ENCODE data around the gene CAPN5. TPM values are rescaled to one million over a fixed set of nuclear protein-coding genes. Genes with fewer than 3 reads are reported as not detected.
A peak's percentile ranks its signal among the peaks of the same experiment; 100 is the strongest.

The CAPN5 gene
- total and polyA plus RNA-seq, 2 experiments from 2014 or later: 10.2 to 32.2 TPM

GRCh38 chr11:77074205-77074604 lies 7.4 kb downstream of the CAPN5 start:
- no peaks in the 10 kb centered on the region for H3K4me1 ChIP-seq (ENCODE audit: insufficient read depth)
- TF ChIP-seq ETS1 (IDR thresholded peaks at IDR 0.05) (no peak), ZNF331 (CRISPR knock-in tag; IDR thresholded peaks at IDR 0.05; ENCODE audit: low read depth) (no peak)
- peaks cover 15% of the 10 kb centered on the region for H3K27me3 Mint-ChIP-seq (ENCODE audit: insufficient read depth, low read depth, poor library complexity)
- no peaks in the 10 kb centered on the region for H4K20me1 ChIP-seq (replicated peaks; ENCODE audit: insufficient read depth)
- no peak overlapping the region for H2AFZ ChIP-seq
- H3K27ac Mint-ChIP-seq: no peak overlapping the region
- H3K4me1 Mint-ChIP-seq: peaks cover 5% of the 10 kb centered on the region
- peaks cover 5% of the 10 kb centered on the region; the same call in 1 of the 2 replicates for H3K36me3 ChIP-seq (ENCODE audit: insufficient read depth)
- H3K36me3 Mint-ChIP-seq (ENCODE audit: low read depth): no peaks in the 10 kb centered on the region; the same call in 2 of the 3 replicates
- no peaks in the 10 kb centered on the region; the same call in 2 of the 3 replicates for H3K9me3 Mint-ChIP-seq
- H3K27ac ChIP-seq (ENCODE audit: low read depth): no peak overlapping the region
- peaks cover 7% of the 10 kb centered on the region; the same call in 1 of the 2 replicates for H3K79me2 ChIP-seq (replicated peaks; ENCODE audit: insufficient read depth)
- no peaks in the 10 kb centered on the region for H3F3A ChIP-seq (replicated peaks; ENCODE audit: low read depth)
- no peak overlapping the region for H3K4me3 Mint-ChIP-seq
- no peak overlapping the region for H3K4me2 ChIP-seq
- no peaks in the 10 kb centered on the region for H3K9me2 ChIP-seq (ENCODE audit: insufficient read depth)
- no peak for DNase-seq (ENCODE audit: low spot score)
- H3K27me3 ChIP-seq (ENCODE audit: insufficient read depth): no peaks in the 10 kb centered on the region
- H3K4me3 ChIP-seq: no peak overlapping the region
- ATAC-seq: peak; percentile 19; the same call in 1 of the 3 replicates

- Histone ChIP-seq H3F3A (replicated peaks; ENCODE audit: low read depth) (no peaks in the 10 kb centered on the region), H3K79me2 (replicated peaks; ENCODE audit: insufficient read depth) (peaks cover 12% of the 10 kb centered on the region; the same call in 1 of the 2 replicates), H3K4me1 (ENCODE audit: insufficient read depth) (no peaks in the 10 kb centered on the region), H3K27ac (ENCODE audit: low read depth) (no peak overlapping the region), H3K4me2 (no peak overlapping the region), H2AFZ (no peak overlapping the region), H3K9me2 (ENCODE audit: insufficient read depth) (no peaks in the 10 kb centered on the region), H4K20me1 (replicated peaks; ENCODE audit: insufficient read depth) (no peaks in the 10 kb centered on the region), H3K36me3 (ENCODE audit: insufficient read depth) (peaks cover 5% of the 10 kb centered on the region; the same call in 1 of the 2 replicates), H3K4me3 (no peak overlapping the region), H3K27me3 (ENCODE audit: insufficient read depth) (no peaks in the 10 kb centered on the region)
- Mint-ChIP-seq H3K36me3 (ENCODE audit: low read depth) (no peaks in the 10 kb centered on the region; the same call in 2 of the 3 replicates), H3K27ac (no peak overlapping the region), H3K9me3 (no peaks in the 10 kb centered on the region; the same call in 2 of the 3 replicates), H3K4me3 (no peak overlapping the region), H3K4me1 (peaks cover 5% of the 10 kb centered on the region), H3K27me3 (ENCODE audit: insufficient read depth, low read depth, poor library complexity) (peaks cover 15% of the 10 kb centered on the region)
- ATAC-seq (no peak), DNase-seq (ENCODE audit: low spot score) (no peak)
- no peak for TF ChIP-seq CREB1 (CRISPR knock-in tag; IDR thresholded peaks at IDR 0.05; ENCODE audit: low read depth)
- TF ChIP-seq ZNF331 (CRISPR knock-in tag; IDR thresholded peaks at IDR 0.05; ENCODE audit: low read depth): no peak
- no peak for TF ChIP-seq POLR2AphosphoS5 (IDR thresholded peaks at IDR 0.05; ENCODE audit: low read depth)
- TF ChIP-seq EZH2phosphoT487 (IDR thresholded peaks at IDR 0.05; ENCODE audit: unreplicated experiment): no peak
- no peak for TF ChIP-seq EZH2 (IDR thresholded peaks at IDR 0.05; ENCODE audit: low read depth, unreplicated experiment)
- no peak for TF ChIP-seq STAT1 (IDR thresholded peaks at IDR 0.05; ENCODE audit: unreplicated experiment)
- TF ChIP-seq NANOG (IDR thresholded peaks at IDR 0.05; ENCODE audit: borderline replicate concordance): no peak
- no peak for TF ChIP-seq ETS1 (IDR thresholded peaks at IDR 0.05)
- no peak for TF ChIP-seq CTCF (conservative IDR thresholded peaks at IDR 0.05; ENCODE audit: low read depth in 2 of 2)
- TF ChIP-seq REST (IDR thresholded peaks at IDR 0.05; ENCODE audit: unreplicated experiment): no peak
Observed at GRCh38 chr11:77074626-77075221, 8.0 kb downstream of the CAPN5 start.

Measured in GM23338 (cell line).